PC-3 (cell line): ENCODE data around the gene KIF1B.
"Not testable (repeated sequence)": the region's sequence is repeated elsewhere in the genome, so short reads cannot be mapped to it uniquely, and the experiment has no call there.

ENCODE experiments used
- EZH2 ChIP-seq: fragments of 300-600 bp; sonication (generic); IDR thresholded peaks from one replicate; pipeline ENCODE4 v1.6.1; 2017; ENCODE audit warnings: antibody characterized with exemption, mild to moderate bottlenecking, low read length; ENCODE audit not compliant: unreplicated experiment
- TF ChIP-seq, protein P1 (sequence below): fragments of 300-600 bp; sonication (generic); conservative IDR thresholded peaks from 2 replicates; pipeline ENCODE4 v1.5.1; 2017; ENCODE audit warnings: antibody characterized with exemption, low read depth, mild to moderate bottlenecking, low read length

- TF ChIP-seq, protein P1, sequence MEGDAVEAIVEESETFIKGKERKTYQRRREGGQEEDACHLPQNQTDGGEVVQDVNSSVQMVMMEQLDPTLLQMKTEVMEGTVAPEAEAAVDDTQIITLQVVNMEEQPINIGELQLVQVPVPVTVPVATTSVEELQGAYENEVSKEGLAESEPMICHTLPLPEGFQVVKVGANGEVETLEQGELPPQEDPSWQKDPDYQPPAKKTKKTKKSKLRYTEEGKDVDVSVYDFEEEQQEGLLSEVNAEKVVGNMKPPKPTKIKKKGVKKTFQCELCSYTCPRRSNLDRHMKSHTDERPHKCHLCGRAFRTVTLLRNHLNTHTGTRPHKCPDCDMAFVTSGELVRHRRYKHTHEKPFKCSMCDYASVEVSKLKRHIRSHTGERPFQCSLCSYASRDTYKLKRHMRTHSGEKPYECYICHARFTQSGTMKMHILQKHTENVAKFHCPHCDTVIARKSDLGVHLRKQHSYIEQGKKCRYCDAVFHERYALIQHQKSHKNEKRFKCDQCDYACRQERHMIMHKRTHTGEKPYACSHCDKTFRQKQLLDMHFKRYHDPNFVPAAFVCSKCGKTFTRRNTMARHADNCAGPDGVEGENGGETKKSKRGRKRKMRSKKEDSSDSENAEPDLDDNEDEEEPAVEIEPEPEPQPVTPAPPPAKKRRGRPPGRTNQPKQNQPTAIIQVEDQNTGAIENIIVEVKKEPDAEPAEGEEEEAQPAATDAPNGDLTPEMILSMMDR: not testable (repeated sequence)
- TF ChIP-seq EZH2: not testable (repeated sequence)
Observed at GRCh38 chr1:10426535-10426848, 216.1 kb downstream of the KIF1B start.
